Stimulated activated CD8-positive, alpha-beta memory T cell treated with anti-CD3 and anti-CD28 coated beads, Interleukin-4, amount 100 ng/mL, for 1 hour (primary cell): ENCODE results near the gene IREB2.

ENCODE experiments used
- DNase-seq, 2 donors: peaks; one replicate each; pipeline ENCODE4 v3.0.0-alpha.2; 2020; ENCODE audit warnings: low read depth in 2 of 2, low spot score in 1 of 2

IREB2 gene

DNA sequence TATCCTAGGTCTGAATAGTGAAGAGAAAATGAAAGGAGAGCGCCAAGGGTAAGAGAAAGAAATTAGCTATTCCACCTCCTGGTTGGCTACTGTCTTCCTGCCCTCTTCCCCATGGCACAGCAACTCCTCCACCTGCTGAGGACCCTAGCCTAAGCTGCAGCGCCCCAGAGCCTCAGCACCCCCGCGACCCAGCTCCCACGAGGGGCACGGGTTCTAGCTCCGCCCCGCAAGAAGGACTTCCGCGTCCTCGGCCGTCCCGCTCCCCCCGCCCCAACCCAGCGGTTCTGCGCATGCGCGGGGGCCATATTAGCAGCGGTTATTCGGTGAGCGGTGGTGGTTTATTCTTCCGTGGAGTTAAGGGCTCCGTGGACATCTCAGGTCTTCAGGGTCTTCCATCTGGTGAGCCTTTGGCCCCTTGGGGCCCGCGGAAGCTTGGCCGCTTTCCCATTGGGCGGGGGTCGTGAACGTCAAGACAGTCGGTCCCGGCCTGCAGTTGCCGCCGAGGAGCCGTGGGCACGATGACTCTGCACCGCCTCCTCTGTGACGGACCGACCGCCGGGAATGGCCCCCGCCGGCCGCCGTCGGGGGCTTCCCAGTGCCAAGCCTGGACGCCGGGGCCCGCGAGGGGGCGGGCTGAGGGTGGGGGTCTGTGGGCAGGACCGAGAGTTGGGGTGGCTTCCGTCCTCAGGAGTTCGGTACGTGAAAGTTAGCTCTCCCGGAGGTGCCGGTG lies 102.3 kb downstream of the IREB2 start, which contains the start of gene PSMA4:
Gene PSMA4, plus strand, starts transcription at position 304 of the 730 bp plus-strand sequence. CDS start 1,484 bp downstream, outside the sequence.
- peak; percentile 88 to 91 for DNase-seq

DNA sequence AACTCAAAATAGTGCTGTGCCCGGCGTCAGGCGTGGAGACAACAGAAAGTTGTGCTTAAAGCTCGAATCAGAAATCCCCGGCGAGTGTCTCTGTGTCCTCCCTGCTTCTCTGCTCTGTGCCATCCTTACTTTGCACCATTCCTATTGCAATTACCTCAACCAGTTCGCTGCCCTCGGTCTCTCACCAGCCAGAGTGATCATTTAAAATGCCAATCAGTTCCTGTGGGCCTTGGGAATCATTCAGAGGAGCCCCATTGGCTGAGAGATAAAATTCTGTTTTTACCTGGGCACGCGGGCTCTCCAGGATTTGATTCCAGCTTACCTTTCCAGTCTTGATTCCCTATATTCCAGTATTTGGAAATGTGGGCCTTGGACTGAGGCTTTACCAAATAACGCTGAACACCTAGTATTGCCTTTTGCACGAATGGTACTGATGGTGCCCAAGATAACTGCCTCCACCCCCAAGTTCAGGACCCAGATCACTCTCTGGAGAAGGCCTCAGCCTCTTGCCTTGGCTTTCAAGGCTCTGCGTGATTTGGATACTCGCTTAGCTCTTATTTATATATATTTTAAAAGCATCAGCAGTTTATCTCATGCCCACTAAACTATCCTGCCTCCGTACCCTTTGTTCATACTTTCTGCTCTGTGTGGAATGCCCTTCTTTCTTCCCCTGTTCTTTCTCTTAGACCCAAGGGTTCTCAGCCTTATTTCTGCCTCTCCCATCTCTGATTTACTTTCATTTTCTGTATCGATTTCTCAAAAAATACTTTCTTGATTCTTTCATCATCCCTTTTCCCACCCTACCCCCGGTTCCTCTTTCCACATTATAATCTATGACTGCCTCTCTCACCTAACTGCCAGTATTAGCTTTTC lies 103.1 kb downstream of the IREB2 start:
- no peak for DNase-seq

DNA sequence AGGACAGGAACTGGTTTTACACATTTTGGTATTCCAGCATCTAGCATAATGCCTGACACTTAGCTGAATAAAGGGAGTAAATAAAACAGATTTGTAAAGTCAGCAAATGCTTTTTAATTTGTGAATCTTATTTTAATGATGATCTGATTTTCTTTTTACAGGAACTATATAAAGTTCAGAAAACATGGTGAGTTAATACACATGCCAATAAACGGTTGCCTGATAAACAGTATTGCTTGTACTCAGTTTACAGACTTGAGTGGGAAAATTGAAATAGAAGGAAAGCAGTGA lies 103.7 kb downstream of the IREB2 start:
- no peak for DNase-seq

- no peak for DNase-seq
These were observed 104.6 kb downstream of the IREB2 start for GRCh38 chr15:78542647-78543046.

DNA sequence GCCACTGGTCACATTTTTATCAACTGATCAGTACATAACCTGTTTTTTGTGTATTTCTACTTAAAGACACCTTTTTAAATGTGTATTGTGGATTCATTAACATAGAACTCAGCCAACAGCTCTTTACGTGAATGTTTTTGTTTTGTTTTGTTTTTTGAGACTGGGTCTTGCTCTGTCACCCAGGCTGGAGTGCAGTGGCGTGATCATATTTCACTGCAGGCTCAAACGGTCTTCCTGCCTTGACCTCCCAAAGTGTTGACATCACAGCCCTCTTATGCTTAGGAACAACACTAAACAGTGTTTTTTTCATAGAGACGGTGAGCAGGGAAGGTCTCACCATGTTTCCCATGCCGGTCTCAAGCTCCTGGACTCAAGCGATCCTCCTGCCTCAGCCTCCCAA lies 112.2 kb downstream of the IREB2 start:
- DNase-seq: no peak

GRCh38 chr15:78550815-78551214 lies 112.8 kb downstream of the IREB2 start:
- no peak for DNase-seq
